CD14-positive monocyte (primary cell): ENCODE data around the gene TGFB1I1. TPM values are rescaled to one million over a fixed set of nuclear protein-coding genes. Genes with fewer than 3 reads are reported as not detected.

Source experiments
- DNase-seq, 3 donors: peaks; one replicate each; pipeline ENCODE4 v3.0.0-alpha.2; 2011 to 2022
- H2AFZ ChIP-seq: 2 replicates; pipeline ENCODE4 v1.6.0; 2012; ENCODE audit warnings: mild to moderate bottlenecking, low read depth, low read length, inconsistent platforms; ENCODE audit not compliant: insufficient read depth, poor library complexity, severe bottlenecking
- H3K27ac ChIP-seq, 2 donors: 1 replicate in 1 of 2; 2 replicates in 1 of 2; pipeline ENCODE4 v1.5.1; 2012 to 2013; ENCODE audit warnings: low read length in 2 of 2, control low read depth in 1 of 2, inconsistent platforms in 1 of 2, low read depth in 1 of 2, mild to moderate bottlenecking in 1 of 2
- H3K27me3 ChIP-seq, 2 donors: one replicate each; pipeline versions ENCODE4 v1.6.0 to v1.6.1; 2011 to 2013; ENCODE audit warnings: low read length in 2 of 2; ENCODE audit not compliant: control insufficient read depth in 2 of 2, insufficient read depth in 2 of 2
- H3K36me3 ChIP-seq, 2 donors: replicated peaks in 1 of 2; 1 replicate in 1 of 2; 2 replicates in 1 of 2; pipeline versions ENCODE4 v1.5.1 to v1.6.1; 2012 to 2013; ENCODE audit warnings: low read length in 2 of 2, control low read depth in 1 of 2, inconsistent platforms in 1 of 2, mild to moderate bottlenecking in 1 of 2; ENCODE audit not compliant: insufficient read depth in 2 of 2, control insufficient read depth in 1 of 2
- H3K4me1 ChIP-seq, 2 donors: 1 replicate in 1 of 2; 2 replicates in 1 of 2; pipeline versions ENCODE4 v1.5.1 to v1.6.1; 2012 to 2013; ENCODE audit warnings: low read length in 2 of 2, control low read depth in 1 of 2, inconsistent platforms in 1 of 2, mild to moderate bottlenecking in 1 of 2, moderate library complexity in 1 of 2; ENCODE audit not compliant: insufficient read depth in 2 of 2, control insufficient read depth in 1 of 2
- H3K4me2 ChIP-seq: replicated peaks from 2 replicates; pipeline ENCODE3; 2012; ENCODE audit warnings: low read length, moderate library complexity, mild to moderate bottlenecking; ENCODE audit not compliant: poor library complexity, severe bottlenecking; ENCODE audit errors: extremely low read depth
- H3K4me3 ChIP-seq, 3 experiments: fragments of 200-600 bp in 1 of 3; sonication (generic) in 1 of 3; replicated peaks in 1 of 3; 1 replicate in 2 of 3; 2 replicates in 1 of 3; pipeline ENCODE4 v1.5.1; 2011 to 2013; ENCODE audit warnings: low read length in 3 of 3, mild to moderate bottlenecking in 3 of 3, control low read depth in 2 of 3, low read depth in 2 of 3, inconsistent platforms in 1 of 3, moderate library complexity in 1 of 3
- H3K79me2 ChIP-seq: 2 replicates; pipeline ENCODE4 v1.6.0; 2012; ENCODE audit warnings: mild to moderate bottlenecking, control low read depth, inconsistent platforms, low read length, moderate library complexity; ENCODE audit not compliant: insufficient read depth
- H3K9ac ChIP-seq: 2 replicates; pipeline ENCODE4 v1.6.0; 2017; ENCODE audit warnings: low read length, mild to moderate bottlenecking; ENCODE audit not compliant: insufficient read depth, poor library complexity, severe bottlenecking
- H3K9me3 ChIP-seq, 2 donors: replicated peaks in 1 of 2; 1 replicate in 1 of 2; 2 replicates in 1 of 2; pipeline versions ENCODE4 v1.5.1 to v1.6.1; 2012 to 2013; ENCODE audit warnings: low read length in 2 of 2, control low read depth in 1 of 2; ENCODE audit not compliant: control insufficient read depth in 1 of 2, insufficient read depth in 1 of 2
- H4K20me1 ChIP-seq: 2 replicates; pipeline ENCODE4 v1.6.0; 2012; ENCODE audit warnings: mild to moderate bottlenecking, low read length, control low read depth, moderate library complexity; ENCODE audit not compliant: insufficient read depth
- H3K27ac Mint-ChIP-seq, 7 donors: one replicate each; pipeline ENCODE4 v1.8.0; 2020; ENCODE audit warnings: mild to moderate bottlenecking in 7 of 7, mixed read lengths in 7 of 7, moderate library complexity in 6 of 7, inconsistent platforms in 2 of 7
- H3K27me3 Mint-ChIP-seq, 3 donors: one replicate each; pipeline ENCODE4 v1.8.0; 2021 to 2022; ENCODE audit warnings: low read depth in 3 of 3, mild to moderate bottlenecking in 3 of 3, mixed read lengths in 3 of 3, moderate library complexity in 3 of 3, inconsistent platforms in 1 of 3
- H3K36me3 Mint-ChIP-seq, 2 donors: one replicate each; pipeline ENCODE4 v1.8.0; 2020; ENCODE audit warnings: mixed read lengths in 2 of 2, inconsistent platforms in 1 of 2, mild to moderate bottlenecking in 1 of 2
- H3K4me1 Mint-ChIP-seq: one replicate; pipeline ENCODE4 v1.8.0; 2020; ENCODE audit warnings: mild to moderate bottlenecking, mixed read lengths
- H3K4me3 Mint-ChIP-seq, 2 donors: one replicate each; pipeline ENCODE4 v1.8.0; 2020; ENCODE audit warnings: mild to moderate bottlenecking in 2 of 2, mixed read lengths in 2 of 2, moderate library complexity in 1 of 2
- H3K9me3 Mint-ChIP-seq, 7 donors: one replicate each; pipeline ENCODE4 v1.8.0; 2020 to 2022; ENCODE audit warnings: mixed read lengths in 7 of 7, mild to moderate bottlenecking in 6 of 7, moderate library complexity in 6 of 7, inconsistent platforms in 2 of 7
- WGBS: methylation state at CpG from one replicate; pipeline ENCODE4 v1.1.5; 2013; ENCODE audit warnings: missing lambda C conversion rate; ENCODE audit not compliant: insufficient coverage; 5-methylcytosine and 5-hydroxymethylcytosine counted together
- intact Hi-C, 2 donors: fragments of 100-400 bp; cut with micrococcal nuclease; formaldehyde crosslinking; loops; one replicate each; pipeline versions ENCODE4 v1.15.0 to v1.15.1; 2023
- polyA plus RNA-seq, 3 donors: library from polyadenylated mRNA; depleted of rRNA in 1 of 3; unstranded in 2 of 3; stranded (reverse) in 1 of 3; fragments of 300-500 nt in 2 of 3; fragments of >200 nt in 1 of 3; fragmentation: Illumina TruSeq in 2 of 3; gene quantifications; 1 replicate in 2 of 3; 2 replicates in 1 of 3; pipeline ENCODE4 v1.2.3, GENCODE V29; 2012 to 2021
- TF ChIP-seq, protein P1 (sequence below): fragments of 200-600 bp; IDR thresholded peaks from one replicate; pipeline ENCODE4 v1.8.0; 2022; ENCODE audit warnings: antibody characterized with exemption, mild to moderate bottlenecking

Gene TGFB1I1
- polyA plus RNA-seq, 3 donors, result 0.11 to 0.16 TPM; not detected in 1

DNA sequence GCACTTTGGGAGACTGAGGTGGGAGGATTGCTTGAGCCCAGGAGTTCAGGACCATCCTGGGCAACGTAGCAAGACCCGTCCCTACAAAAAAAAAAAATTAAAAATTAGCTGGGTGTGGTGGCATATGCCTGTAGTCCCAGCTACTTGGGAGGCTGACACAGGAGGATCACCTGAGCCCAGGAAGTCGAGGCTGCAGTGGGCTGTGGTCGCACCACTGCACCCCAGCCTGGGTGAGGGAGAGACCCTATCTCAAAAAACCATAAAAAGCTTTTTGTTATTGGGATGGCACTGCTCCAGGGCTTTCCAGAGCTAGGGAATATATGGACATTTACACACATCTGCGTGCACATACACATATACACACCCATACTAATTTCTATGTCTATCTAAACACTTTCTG is 20.8 kb upstream of the TGFB1I1 start:
- peaks cover 14% of the 10 kb centered on the region for H3K79me2 ChIP-seq
- H3K36me3 Mint-ChIP-seq, result peaks cover 5 to 10% of the 10 kb centered on the region in 2 donors
- TF ChIP-seq, protein P1, sequence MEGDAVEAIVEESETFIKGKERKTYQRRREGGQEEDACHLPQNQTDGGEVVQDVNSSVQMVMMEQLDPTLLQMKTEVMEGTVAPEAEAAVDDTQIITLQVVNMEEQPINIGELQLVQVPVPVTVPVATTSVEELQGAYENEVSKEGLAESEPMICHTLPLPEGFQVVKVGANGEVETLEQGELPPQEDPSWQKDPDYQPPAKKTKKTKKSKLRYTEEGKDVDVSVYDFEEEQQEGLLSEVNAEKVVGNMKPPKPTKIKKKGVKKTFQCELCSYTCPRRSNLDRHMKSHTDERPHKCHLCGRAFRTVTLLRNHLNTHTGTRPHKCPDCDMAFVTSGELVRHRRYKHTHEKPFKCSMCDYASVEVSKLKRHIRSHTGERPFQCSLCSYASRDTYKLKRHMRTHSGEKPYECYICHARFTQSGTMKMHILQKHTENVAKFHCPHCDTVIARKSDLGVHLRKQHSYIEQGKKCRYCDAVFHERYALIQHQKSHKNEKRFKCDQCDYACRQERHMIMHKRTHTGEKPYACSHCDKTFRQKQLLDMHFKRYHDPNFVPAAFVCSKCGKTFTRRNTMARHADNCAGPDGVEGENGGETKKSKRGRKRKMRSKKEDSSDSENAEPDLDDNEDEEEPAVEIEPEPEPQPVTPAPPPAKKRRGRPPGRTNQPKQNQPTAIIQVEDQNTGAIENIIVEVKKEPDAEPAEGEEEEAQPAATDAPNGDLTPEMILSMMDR, result no peak
- no peaks in the 10 kb centered on the region for H3K9me3 ChIP-seq
- H3K4me1 ChIP-seq, result peaks cover 30 to 31% of the 10 kb centered on the region in 2 donors
- H3K27ac ChIP-seq, result no peak overlapping the region
- peaks cover 0 to 5% (median 3%) of the 10 kb centered on the region in 3 donors for H3K27me3 Mint-ChIP-seq
- intact Hi-C loops, result no loop called here
- no peak overlapping the region for H3K27ac Mint-ChIP-seq
- H2AFZ ChIP-seq, result no peak overlapping the region
- H3K27me3 ChIP-seq, result no peaks in the 10 kb centered on the region
- H3K9me3 Mint-ChIP-seq, result peaks cover 0 to 3% (median 0%) of the 10 kb centered on the region in 7 donors
- H3K4me3 Mint-ChIP-seq, result no peak overlapping the region
- H3K36me3 ChIP-seq, result no peaks in the 10 kb centered on the region
- no peak overlapping the region for H3K9ac ChIP-seq
- H4K20me1 ChIP-seq, result peaks cover 17% of the 10 kb centered on the region
- WGBS, result 100% methylated on average over 1 of the region's 5 CpGs
- no peak overlapping the region for H3K4me3 ChIP-seq
- H3K4me1 Mint-ChIP-seq, result peaks cover 38% of the 10 kb centered on the region
- no peak overlapping the region for H3K4me2 ChIP-seq
- no peak for DNase-seq

DNA sequence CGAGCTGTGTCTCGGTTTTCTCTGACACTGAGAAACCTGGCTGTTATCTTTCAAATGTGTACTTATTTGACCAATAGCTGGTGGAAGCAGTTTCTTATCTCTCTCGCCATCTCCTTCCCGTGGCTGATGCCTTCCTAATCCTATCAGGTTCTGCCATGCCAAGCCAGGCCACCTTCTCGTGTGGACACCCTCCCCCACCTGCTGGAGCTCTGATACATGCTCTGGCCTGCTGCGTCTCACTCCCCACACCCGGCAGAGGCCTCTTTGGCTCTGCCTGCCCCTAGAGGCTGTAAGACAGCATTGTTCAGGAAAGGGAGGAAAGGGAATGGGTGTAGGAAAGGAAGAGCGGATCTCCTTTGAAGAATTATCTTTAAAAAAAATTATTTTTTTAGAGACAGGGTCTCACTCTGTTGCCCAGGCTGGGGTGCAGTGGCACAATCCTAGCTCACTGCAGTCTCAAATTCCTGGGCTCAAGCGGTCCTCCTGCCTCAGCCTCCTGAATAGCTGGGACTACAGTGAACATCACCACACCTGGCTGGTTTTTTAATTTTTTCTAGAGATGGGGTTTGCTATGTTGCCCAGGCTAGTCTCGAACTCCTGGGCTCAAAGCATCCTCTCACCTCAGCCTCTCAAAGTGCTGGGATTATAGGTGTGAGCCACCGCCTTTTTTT is 20.1 kb upstream of the TGFB1I1 start:
- Histone ChIP-seq H2AFZ (no peak overlapping the region), H3K4me3 (no peak overlapping the region), H3K4me2 (no peak overlapping the region), H3K4me1 (peaks cover 36 to 37% of the 10 kb centered on the region in 2 donors), H3K79me2 (peaks cover 20% of the 10 kb centered on the region), H3K9ac (no peak overlapping the region), H4K20me1 (peaks cover 23% of the 10 kb centered on the region), H3K9me3 (no peaks in the 10 kb centered on the region), H3K27ac (no peak overlapping the region), H3K36me3 (no peaks in the 10 kb centered on the region), H3K27me3 (no peaks in the 10 kb centered on the region)
- Mint-ChIP-seq H3K27ac (no peak overlapping the region), H3K4me3 (no peak overlapping the region), H3K36me3 (peaks cover 5 to 10% of the 10 kb centered on the region in 2 donors), H3K4me1 (peaks cover 43% of the 10 kb centered on the region), H3K27me3 (peaks cover 0 to 5% (median 3%) of the 10 kb centered on the region in 3 donors), H3K9me3 (peaks cover 0 to 3% (median 0%) of the 10 kb centered on the region in 7 donors)
- intact Hi-C loops, result no loop called here
- WGBS, result 80% methylated on average over 2 of the region's 11 CpGs
- TF ChIP-seq, protein P1, result peak; percentile 55
- DNase-seq, result no peak
